BJ (cell line): ENCODE data around the gene MADD. TPM values are rescaled to one million over a fixed set of nuclear protein-coding genes. Genes with fewer than 3 reads are reported as not detected.

Source experiments
- CTCF ChIA-PET: fragments of 350-600 bp; formaldehyde crosslinking; extraction: SDS; loops from one replicate; lab custom pipeline; 2021; ENCODE audit warnings: antibody characterized with exemption, inconsistent platforms; lab: Yijun Ruan, JAX
- POLR2A ChIA-PET: fragments of 300-600 bp; sonication (Branson Sonifier 250); formaldehyde crosslinking; extraction: SDS; loops from one replicate; lab custom pipeline; 2021; ENCODE audit warnings: antibody characterized with exemption; lab: Charles Lee
- DNase-seq: peaks from one replicate; pipeline ENCODE4 v3.0.0-alpha.2; 2011; ENCODE audit warnings: low read depth
- H3K27me3 ChIP-seq: 2 replicates; pipeline ENCODE4 v1.6.0; 2011; ENCODE audit warnings: low read length; ENCODE audit not compliant: control insufficient read depth, insufficient read depth
- H3K36me3 ChIP-seq: 2 replicates; pipeline ENCODE4 v1.5.1; 2011; ENCODE audit warnings: low read length; ENCODE audit not compliant: control insufficient read depth, insufficient read depth
- H3K4me3 ChIP-seq: 2 replicates; pipeline ENCODE4 v1.5.1; 2011; ENCODE audit warnings: low read depth, mild to moderate bottlenecking, control low read depth, low read length
- polyA minus RNA-seq: library from RNA; depleted of rRNA, polyadenylated mRNA; stranded (reverse); fragments of >200 nt; gene quantifications from 2 replicates; pipeline ENCODE4 v1.2.3, GENCODE V29; 2011; rRNA and poly(A)+ RNA removed
- polyA plus RNA-seq: library from polyadenylated mRNA; depleted of rRNA; stranded (reverse); fragments of >200 nt; gene quantifications from 2 replicates; pipeline ENCODE4 v1.2.3, GENCODE V29; 2011; rRNA removed
- TF ChIP-seq, protein P1 (sequence below): IDR thresholded peaks from 2 replicates; pipeline ENCODE4 v1.5.1; 2011; ENCODE audit warnings: low read depth, mild to moderate bottlenecking, control low read depth, inconsistent platforms, low read length, moderate library complexity; ENCODE audit not compliant: insufficient read depth

MADD gene
- 15.4 and 19.8 TPM in 2 replicates for polyA plus RNA-seq
- 40.6 and 46.1 TPM in 2 replicates for polyA minus RNA-seq

DNA sequence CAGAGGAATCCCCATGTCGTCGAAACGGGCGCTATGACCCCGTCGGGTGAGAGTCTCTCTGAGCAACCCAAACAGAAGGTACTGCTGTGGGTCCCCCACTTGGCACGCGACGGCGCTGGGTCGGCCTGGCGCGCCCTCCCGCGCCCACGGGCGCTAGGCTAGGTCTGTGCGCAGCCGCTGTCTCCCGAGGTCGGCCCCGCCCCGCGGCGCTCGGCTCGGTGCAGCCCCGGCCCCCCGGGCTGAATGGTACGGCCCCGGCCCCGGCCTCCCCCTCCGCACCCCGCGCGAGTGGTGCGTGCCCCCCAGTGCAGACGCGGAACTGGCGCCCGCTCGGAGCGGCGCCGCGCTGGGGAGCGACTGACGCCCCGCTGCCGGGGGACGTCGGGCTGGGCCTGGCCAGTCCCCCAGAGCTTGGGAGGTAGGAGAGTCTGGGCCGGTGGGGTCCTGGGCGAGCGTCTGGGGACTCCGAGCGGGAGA lies at the start of gene MADD:
TSS of gene MADD (plus strand) at position 305 of the 477 bp plus-strand sequence.
- TF ChIP-seq, protein P1, sequence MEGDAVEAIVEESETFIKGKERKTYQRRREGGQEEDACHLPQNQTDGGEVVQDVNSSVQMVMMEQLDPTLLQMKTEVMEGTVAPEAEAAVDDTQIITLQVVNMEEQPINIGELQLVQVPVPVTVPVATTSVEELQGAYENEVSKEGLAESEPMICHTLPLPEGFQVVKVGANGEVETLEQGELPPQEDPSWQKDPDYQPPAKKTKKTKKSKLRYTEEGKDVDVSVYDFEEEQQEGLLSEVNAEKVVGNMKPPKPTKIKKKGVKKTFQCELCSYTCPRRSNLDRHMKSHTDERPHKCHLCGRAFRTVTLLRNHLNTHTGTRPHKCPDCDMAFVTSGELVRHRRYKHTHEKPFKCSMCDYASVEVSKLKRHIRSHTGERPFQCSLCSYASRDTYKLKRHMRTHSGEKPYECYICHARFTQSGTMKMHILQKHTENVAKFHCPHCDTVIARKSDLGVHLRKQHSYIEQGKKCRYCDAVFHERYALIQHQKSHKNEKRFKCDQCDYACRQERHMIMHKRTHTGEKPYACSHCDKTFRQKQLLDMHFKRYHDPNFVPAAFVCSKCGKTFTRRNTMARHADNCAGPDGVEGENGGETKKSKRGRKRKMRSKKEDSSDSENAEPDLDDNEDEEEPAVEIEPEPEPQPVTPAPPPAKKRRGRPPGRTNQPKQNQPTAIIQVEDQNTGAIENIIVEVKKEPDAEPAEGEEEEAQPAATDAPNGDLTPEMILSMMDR: no peak
- peak within 1 kb of the TSS; percentile 89 for H3K4me3 ChIP-seq
- H3K36me3 ChIP-seq: peaks cover 5% of the 10 kb centered on the region
- no peak for DNase-seq
- no peaks in the 10 kb centered on the region for H3K27me3 ChIP-seq
- ChIA-PET CTCF (no interaction called here), POLR2A (no interaction called here)

DNA sequence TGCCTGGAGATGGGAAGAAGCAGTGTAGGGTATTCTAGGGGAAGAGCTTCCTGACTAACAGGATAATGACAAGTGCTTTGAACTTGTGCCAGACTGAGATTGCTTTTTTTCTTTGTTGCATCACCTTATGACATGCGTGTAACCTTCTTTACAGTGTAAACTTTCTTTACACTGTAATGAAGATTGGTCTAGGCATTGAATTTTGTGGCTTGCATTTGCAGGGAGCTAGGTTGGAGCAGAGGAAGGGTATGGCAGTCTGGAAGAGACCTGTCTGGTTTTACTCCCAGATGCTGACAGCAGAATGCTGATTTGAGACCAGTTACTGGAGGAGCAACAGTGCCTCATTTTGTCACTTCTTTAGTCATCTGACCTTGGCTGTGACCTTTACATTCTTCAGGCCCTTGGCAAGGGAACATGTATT lies 49.5 kb upstream of the MADD start:
- TF ChIP-seq, protein P1: no peak
- no peak for DNase-seq
- peaks cover 8% of the 10 kb centered on the region for H3K36me3 ChIP-seq
- no peaks in the 10 kb centered on the region for H3K27me3 ChIP-seq
- no peak overlapping the region for H3K4me3 ChIP-seq
- POLR2A ChIA-PET: no interaction called here
- CTCF ChIA-PET: interaction anchor here (0.7 to 2.2 kb wide), 6 partner anchors 10 to 134 kb away, joined by 3 to 13 read pairs (median 4); no protein-coding TSS in a partner anchor

GRCh38 chr11:47222696-47223095 lies 47.2 kb upstream of the MADD start:
- TF ChIP-seq, protein P1: no peak
- Histone ChIP-seq H3K4me3 (no peak overlapping the region), H3K27me3 (no peaks in the 10 kb centered on the region), H3K36me3 (peaks cover 5% of the 10 kb centered on the region)
- DNase-seq: no peak
- CTCF ChIA-PET: interaction anchor here (1.0 to 1.1 kb wide), 2 partner anchors 26 to 37 kb away, joined by 3 read pairs; partner anchors contain the start of gene ACP2
- POLR2A ChIA-PET: no interaction called here

DNA sequence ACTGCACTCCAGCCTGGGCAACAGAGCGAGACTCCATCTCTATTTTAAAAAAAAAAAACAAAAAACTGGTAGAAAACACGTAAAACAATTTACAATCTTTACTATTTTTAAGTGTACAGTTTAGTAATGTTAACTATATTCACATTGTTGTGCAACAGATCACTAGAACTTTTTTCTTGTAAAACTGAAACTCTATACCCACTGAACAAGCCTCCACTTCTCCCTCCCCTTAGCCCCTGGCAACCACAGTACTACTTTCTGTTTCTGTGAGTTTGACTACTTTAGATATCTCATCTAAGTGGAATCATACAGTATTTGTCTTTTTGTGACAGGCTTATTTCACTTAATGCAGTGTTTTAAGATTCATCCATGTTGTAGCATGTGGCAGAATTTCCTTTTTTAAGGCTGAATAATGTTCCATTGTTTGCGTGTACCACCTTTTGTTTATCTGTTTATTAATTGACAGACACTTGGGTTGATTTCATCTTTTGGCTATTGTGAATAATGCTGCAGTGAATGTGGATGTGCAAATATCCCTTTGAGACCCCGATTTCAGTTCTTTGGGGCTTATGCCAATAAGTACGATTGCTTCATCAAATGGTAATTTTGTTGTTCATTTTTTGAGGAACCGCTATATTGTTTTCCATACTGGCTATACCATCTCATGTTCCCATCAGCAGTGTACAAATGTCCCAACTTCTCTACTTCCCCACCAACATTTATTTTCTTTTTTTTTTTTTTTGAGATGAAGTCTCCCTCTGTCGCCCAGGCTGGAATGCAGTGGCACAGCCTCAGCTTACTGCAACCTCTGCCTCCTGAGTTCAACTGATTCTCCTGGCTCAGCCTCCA lies 44.2 kb upstream of the MADD start:
- TF ChIP-seq, protein P1: no peak
- Histone ChIP-seq H3K4me3 (no peak overlapping the region), H3K36me3 (peaks cover 2% of the 10 kb centered on the region), H3K27me3 (no peaks in the 10 kb centered on the region)
- DNase-seq: no peak
- POLR2A ChIA-PET: no interaction called here
- CTCF ChIA-PET: no interaction called here

DNA sequence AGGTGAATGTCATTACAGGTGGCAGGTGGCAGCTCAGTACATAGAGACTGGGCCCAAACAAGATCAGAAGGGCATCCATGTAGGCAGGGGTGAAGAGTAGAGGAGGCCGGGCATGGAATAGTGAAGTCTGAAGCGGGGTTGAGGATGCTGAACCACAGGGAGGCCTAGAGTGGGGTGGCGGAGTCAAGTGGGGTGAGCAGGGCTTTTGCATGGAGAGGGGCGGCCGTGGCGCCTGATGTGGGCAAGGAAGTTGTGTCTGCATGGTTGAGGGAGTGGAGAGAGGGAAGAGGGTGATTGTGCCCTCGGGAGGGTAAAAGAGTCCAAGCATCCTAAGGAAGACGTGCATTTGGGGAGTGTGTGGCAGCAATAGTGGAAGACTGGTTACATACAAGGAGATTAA lies 40.8 kb upstream of the MADD start:
- CTCF ChIA-PET: no interaction called here
- H3K36me3 ChIP-seq: peaks cover 4% of the 10 kb centered on the region
- POLR2A ChIA-PET: no interaction called here
- DNase-seq: no peak
- TF ChIP-seq, protein P1: no peak
- H3K4me3 ChIP-seq: no peak overlapping the region
- H3K27me3 ChIP-seq: no peaks in the 10 kb centered on the region
